ENCODE data around the gene CUBN.

Gene CUBN

GRCh38 chr10:16820421-16820820, 309.2 kb downstream of the CUBN start:
- peaks cover 12% of the 10 kb centered on the region; the same call in 1 of the 2 replicates for H3K9me3 ChIP-seq (ENCODE audit: control insufficient read depth, insufficient read depth, low read length)
- H3K36me3 ChIP-seq (ENCODE audit: insufficient read depth, low read length): no peaks in the 10 kb centered on the region
- H3K4me1 ChIP-seq (ENCODE audit: insufficient read depth, low read length): no peaks in the 10 kb centered on the region
- no peak overlapping the region for H3K9ac ChIP-seq (ENCODE audit: low read depth, low read length)

GRCh38 chr10:16820018-16820417, 309.6 kb downstream of the CUBN start:
- peaks cover 12% of the 10 kb centered on the region; the same call in 1 of the 2 replicates for H3K9me3 ChIP-seq (ENCODE audit: control insufficient read depth, insufficient read depth, low read length)

GRCh38 chr10:16819436-16819835, 310.2 kb downstream of the CUBN start:
- no peak overlapping the region for H3K9ac ChIP-seq (ENCODE audit: low read depth, low read length)
- H3K36me3 ChIP-seq (ENCODE audit: insufficient read depth, low read length): no peaks in the 10 kb centered on the region
- H3K4me1 ChIP-seq (ENCODE audit: insufficient read depth, low read length): no peaks in the 10 kb centered on the region
- H3K9me3 ChIP-seq (ENCODE audit: control insufficient read depth, insufficient read depth, low read length): peaks cover 12% of the 10 kb centered on the region; the same call in 1 of the 2 replicates

More at GRCh38 chr10:16820018-16820417, 309.6 kb downstream of the CUBN start:
- Histone ChIP-seq H3K36me3 (ENCODE audit: insufficient read depth, low read length) (no peaks in the 10 kb centered on the region), H3K9ac (ENCODE audit: low read depth, low read length) (no peak overlapping the region), H3K4me1 (ENCODE audit: insufficient read depth, low read length) (no peaks in the 10 kb centered on the region)

- H3K9ac ChIP-seq (ENCODE audit: low read depth, low read length): no peak overlapping the region
- H3K36me3 ChIP-seq (ENCODE audit: insufficient read depth, low read length): no peaks in the 10 kb centered on the region
- H3K4me1 ChIP-seq (ENCODE audit: insufficient read depth, low read length): no peaks in the 10 kb centered on the region
- H3K9me3 ChIP-seq (ENCODE audit: control insufficient read depth, insufficient read depth, low read length): peaks cover 12% of the 10 kb centered on the region; the same call in 1 of the 2 replicates
Measured at GRCh38 chr10:16819026-16819425, 310.6 kb downstream of the CUBN start.

- H3K4me1 ChIP-seq (ENCODE audit: insufficient read depth, low read length): no peaks in the 10 kb centered on the region
- no peaks in the 10 kb centered on the region for H3K36me3 ChIP-seq (ENCODE audit: insufficient read depth, low read length)
- 0 out of 2 replicates have a peak, but pooled peaks cover 5% of the 10 kb centered on the region for H3K9me3 ChIP-seq (ENCODE audit: control insufficient read depth, insufficient read depth, low read length)
- H3K9ac ChIP-seq (ENCODE audit: low read depth, low read length): peak within 1 kb of the TSS; percentile 77
Measured at GRCh38 chr10:16817125-16818019, 312.2 kb downstream of the CUBN start, which contains the start of gene RSU1. RSU1 (minus strand) TSS chr10:16817424; CDS start chr10:16817081, 343 bp downstream.

- peak overlapping the region; percentile 77 for H3K9ac ChIP-seq (ENCODE audit: low read depth, low read length)
- no peaks in the 10 kb centered on the region for H3K36me3 ChIP-seq (ENCODE audit: insufficient read depth, low read length)
- H3K4me1 ChIP-seq (ENCODE audit: insufficient read depth, low read length): no peaks in the 10 kb centered on the region
- 0 out of 2 replicates have a peak, but pooled peaks cover 2% of the 10 kb centered on the region for H3K9me3 ChIP-seq (ENCODE audit: control insufficient read depth, insufficient read depth, low read length)
Measured at GRCh38 chr10:16816830-16817124, 312.8 kb downstream of the CUBN start.

- H3K36me3 ChIP-seq (ENCODE audit: insufficient read depth, low read length): no peaks in the 10 kb centered on the region; the same call in 1 of the 2 replicates
- H3K4me1 ChIP-seq (ENCODE audit: insufficient read depth, low read length): no peaks in the 10 kb centered on the region
- H3K9ac ChIP-seq (ENCODE audit: low read depth, low read length): peak overlapping the region; percentile 77; the same call in 1 of the 2 replicates
- no peaks in the 10 kb centered on the region for H3K9me3 ChIP-seq (ENCODE audit: control insufficient read depth, insufficient read depth, low read length)
Measured at GRCh38 chr10:16816171-16816570, 313.4 kb downstream of the CUBN start.

GRCh38 chr10:16814012-16814411, 315.6 kb downstream of the CUBN start:
- Histone ChIP-seq H3K36me3 (ENCODE audit: insufficient read depth, low read length) (no peaks in the 10 kb centered on the region; the same call in 1 of the 2 replicates), H3K9me3 (ENCODE audit: control insufficient read depth, insufficient read depth, low read length) (no peaks in the 10 kb centered on the region), H3K9ac (ENCODE audit: low read depth, low read length) (no peak overlapping the region), H3K4me1 (ENCODE audit: insufficient read depth, low read length) (no peaks in the 10 kb centered on the region)

- H3K9ac ChIP-seq (ENCODE audit: low read depth, low read length): no peak overlapping the region
- peaks cover 4% of the 10 kb centered on the region; the same call in 1 of the 2 replicates for H3K36me3 ChIP-seq (ENCODE audit: insufficient read depth, low read length)
- H3K4me1 ChIP-seq (ENCODE audit: insufficient read depth, low read length): no peaks in the 10 kb centered on the region
- H3K9me3 ChIP-seq (ENCODE audit: control insufficient read depth, insufficient read depth, low read length): no peaks in the 10 kb centered on the region
Measured at GRCh38 chr10:16812676-16813075, 316.9 kb downstream of the CUBN start.

GRCh38 chr10:16811765-16812164, 317.8 kb downstream of the CUBN start:
- no peak overlapping the region for H3K9ac ChIP-seq (ENCODE audit: low read depth, low read length)
- H3K4me1 ChIP-seq (ENCODE audit: insufficient read depth, low read length): no peaks in the 10 kb centered on the region
- no peaks in the 10 kb centered on the region for H3K9me3 ChIP-seq (ENCODE audit: control insufficient read depth, insufficient read depth, low read length)
- peaks cover 4% of the 10 kb centered on the region; the same call in 1 of the 2 replicates for H3K36me3 ChIP-seq (ENCODE audit: insufficient read depth, low read length)

- Histone ChIP-seq H3K4me1 (ENCODE audit: insufficient read depth, low read length) (no peaks in the 10 kb centered on the region), H3K9ac (ENCODE audit: low read depth, low read length) (no peak overlapping the region), H3K9me3 (ENCODE audit: control insufficient read depth, insufficient read depth, low read length) (no peaks in the 10 kb centered on the region), H3K36me3 (ENCODE audit: insufficient read depth, low read length) (peaks cover 4% of the 10 kb centered on the region; the same call in 1 of the 2 replicates)
Measured at GRCh38 chr10:16811292-16811691, 318.3 kb downstream of the CUBN start.

GRCh38 chr10:16809074-16809718, 320.4 kb downstream of the CUBN start:
- no peaks in the 10 kb centered on the region for H3K9me3 ChIP-seq (ENCODE audit: control insufficient read depth, insufficient read depth, low read length)
- peaks cover 4% of the 10 kb centered on the region; the same call in 1 of the 2 replicates for H3K36me3 ChIP-seq (ENCODE audit: insufficient read depth, low read length)
- no peaks in the 10 kb centered on the region for H3K4me1 ChIP-seq (ENCODE audit: insufficient read depth, low read length)
- H3K9ac ChIP-seq (ENCODE audit: low read depth, low read length): no peak overlapping the region

GRCh38 chr10:16804123-16804522, 325.5 kb downstream of the CUBN start:
- H3K36me3 ChIP-seq (ENCODE audit: insufficient read depth, low read length): peaks cover 4% of the 10 kb centered on the region; the same call in 1 of the 2 replicates
- 0 out of 2 replicates have a peak, but pooled peaks cover 7% of the 10 kb centered on the region for H3K4me1 ChIP-seq (ENCODE audit: insufficient read depth, low read length)
- no peak overlapping the region for H3K9ac ChIP-seq (ENCODE audit: low read depth, low read length)
- H3K9me3 ChIP-seq (ENCODE audit: control insufficient read depth, insufficient read depth, low read length): no peaks in the 10 kb centered on the region

- Histone ChIP-seq H3K9me3 (ENCODE audit: control insufficient read depth, insufficient read depth, low read length) (no peaks in the 10 kb centered on the region), H3K4me1 (ENCODE audit: insufficient read depth, low read length) (0 out of 2 replicates have a peak, but pooled peaks cover 7% of the 10 kb centered on the region), H3K9ac (ENCODE audit: low read depth, low read length) (no peak overlapping the region), H3K36me3 (ENCODE audit: insufficient read depth, low read length) (no peaks in the 10 kb centered on the region; the same call in 1 of the 2 replicates)
Measured at GRCh38 chr10:16803464-16803863, 326.1 kb downstream of the CUBN start.

Data from ES-I3 (cell line).